ENCODE results near the gene HHIP. TPM values are rescaled to one million over a fixed set of nuclear protein-coding genes. Genes with fewer than 3 reads are reported as not detected.
"Not testable (repeated sequence)": the region's sequence is repeated elsewhere in the genome, so short reads cannot be mapped to it uniquely, and the experiment has no call there.

Gene HHIP
- total and polyA plus RNA-seq, 2 experiments from 2014 or later = 20.8 to 29.2 TPM

GRCh38 chr4:144785961-144786360 lies 140.0 kb downstream of the HHIP start:
- Histone ChIP-seq H3K27me3 (no peaks in the 10 kb centered on the region), H3K36me3 (replicated peaks; ENCODE audit: insufficient read depth, low read depth) (no peaks in the 10 kb centered on the region), H3K79me2 (no peaks in the 10 kb centered on the region), H3K4me3 (no peak overlapping the region), H4K20me1 (ENCODE audit: insufficient read depth, poor library complexity, severe bottlenecking) (no peaks in the 10 kb centered on the region), H3K27ac (no peak overlapping the region), H3K4me2 (no peak overlapping the region), H3K9me3 (ENCODE audit: low read depth) (no peaks in the 10 kb centered on the region), H2AFZ (no peak overlapping the region), H3K9me2 (replicated peaks; ENCODE audit: insufficient read depth) (no peaks in the 10 kb centered on the region), H3K4me1 (ENCODE audit: insufficient read depth) (peaks cover 17% of the 10 kb centered on the region)
- TF ChIP-seq CTCF (IDR thresholded peaks at IDR 0.05; ENCODE audit: poor library complexity) (no peak), EZH2phosphoT487 (IDR thresholded peaks at IDR 0.05; ENCODE audit: low read depth, severe bottlenecking, unreplicated experiment) (no peak)
- 78% methylated on average over 3 of the region's 3 CpGs for WGBS (ENCODE audit: low lambda C conversion rate, missing lambda C conversion rate)
- DNase-seq (ENCODE audit: low spot score) = no peak

- H3K36me3 ChIP-seq (replicated peaks; ENCODE audit: insufficient read depth, low read depth) = no peaks in the 10 kb centered on the region
- peak overlapping the region; percentile 42 for H3K4me2 ChIP-seq
- peak; percentile 53 for DNase-seq (ENCODE audit: low spot score)
- WGBS (ENCODE audit: low lambda C conversion rate, missing lambda C conversion rate) = 60% methylated on average over 2 of the region's 2 CpGs
- H3K27ac ChIP-seq = peak overlapping the region; percentile 67
- no peaks in the 10 kb centered on the region for H3K9me2 ChIP-seq (replicated peaks; ENCODE audit: insufficient read depth)
- H4K20me1 ChIP-seq (ENCODE audit: insufficient read depth, poor library complexity, severe bottlenecking) = no peaks in the 10 kb centered on the region
- TF ChIP-seq EZH2 (IDR thresholded peaks at IDR 0.05; ENCODE audit: borderline replicate concordance) (no peak), EZH2phosphoT487 (IDR thresholded peaks at IDR 0.05; ENCODE audit: low read depth, severe bottlenecking, unreplicated experiment) (peak; percentile 40), CTCF (IDR thresholded peaks at IDR 0.05; ENCODE audit: poor library complexity) (peak; percentile 61)
- H3K4me1 ChIP-seq (ENCODE audit: insufficient read depth) = peaks cover 17% of the 10 kb centered on the region
- H3K27me3 ChIP-seq = no peaks in the 10 kb centered on the region
- H3K4me3 ChIP-seq = no peak overlapping the region
- H3K79me2 ChIP-seq = no peaks in the 10 kb centered on the region
- H2AFZ ChIP-seq = peak overlapping the region; percentile 2
- H3K9me3 ChIP-seq (ENCODE audit: low read depth) = no peaks in the 10 kb centered on the region
Measured at GRCh38 chr4:144787365-144788258, 141.7 kb downstream of the HHIP start.

GRCh38 chr4:144788469-144788868 lies 142.5 kb downstream of the HHIP start:
- no peaks in the 10 kb centered on the region for H4K20me1 ChIP-seq (ENCODE audit: insufficient read depth, poor library complexity, severe bottlenecking)
- DNase-seq (ENCODE audit: low spot score) = no peak
- no peak overlapping the region for H3K4me2 ChIP-seq
- H3K79me2 ChIP-seq = no peaks in the 10 kb centered on the region
- TF ChIP-seq EZH2phosphoT487 (IDR thresholded peaks at IDR 0.05; ENCODE audit: low read depth, severe bottlenecking, unreplicated experiment) (no peak), CTCF (IDR thresholded peaks at IDR 0.05; ENCODE audit: poor library complexity) (no peak), EZH2 (IDR thresholded peaks at IDR 0.05; ENCODE audit: borderline replicate concordance) (no peak)
- H2AFZ ChIP-seq = no peak overlapping the region
- no peaks in the 10 kb centered on the region for H3K9me2 ChIP-seq (replicated peaks; ENCODE audit: insufficient read depth)
- H3K27me3 ChIP-seq = no peaks in the 10 kb centered on the region
- peak overlapping the region; percentile 67 for H3K27ac ChIP-seq
- peaks cover 17% of the 10 kb centered on the region for H3K4me1 ChIP-seq (ENCODE audit: insufficient read depth)
- WGBS (ENCODE audit: low lambda C conversion rate, missing lambda C conversion rate) = 73% methylated on average over 1 of the region's 1 CpG
- H3K9me3 ChIP-seq (ENCODE audit: low read depth) = no peaks in the 10 kb centered on the region
- no peak overlapping the region for H3K4me3 ChIP-seq
- H3K36me3 ChIP-seq (replicated peaks; ENCODE audit: insufficient read depth, low read depth) = no peaks in the 10 kb centered on the region

GRCh38 chr4:144791933-144792332 lies 146.0 kb downstream of the HHIP start:
- H3K4me1 ChIP-seq (ENCODE audit: insufficient read depth) = peaks cover 13% of the 10 kb centered on the region
- H3K36me3 ChIP-seq (replicated peaks; ENCODE audit: insufficient read depth, low read depth); H3K9me2 ChIP-seq (replicated peaks; ENCODE audit: insufficient read depth); H3K27ac ChIP-seq; H2AFZ ChIP-seq; H3K4me3 ChIP-seq; DNase-seq (ENCODE audit: low spot score); H4K20me1 ChIP-seq (ENCODE audit: insufficient read depth, poor library complexity, severe bottlenecking); H3K79me2 ChIP-seq; H3K9me3 ChIP-seq (ENCODE audit: low read depth); H3K4me2 ChIP-seq; H3K27me3 ChIP-seq: not testable (repeated sequence)
- 95% methylated on average over 8 of the region's 8 CpGs for WGBS (ENCODE audit: low lambda C conversion rate, missing lambda C conversion rate)
